Gastrocnemius medialis (tissue), 4 donors: ENCODE data around the gene FANCE.

Source experiments
- POLR2A ChIP-seq, 2 donors: fragments of 450-650 bp; IDR thresholded peaks; one replicate each; pipeline ENCODE4 v1.6.1; 2017; ENCODE audit warnings: antibody characterized with exemption in 2 of 2, mild to moderate bottlenecking in 2 of 2, moderate library complexity in 2 of 2
- TF ChIP-seq, protein P1 (sequence below), 5 experiments: fragments of 450-650 bp in 3 of 5; fragments of 200-600 bp in 2 of 5; sonication (generic) in 2 of 5; IDR thresholded peaks in 4 of 5; conservative IDR thresholded peaks in 1 of 5; 1 replicate in 4 of 5; 2 replicates in 1 of 5; pipeline ENCODE4 v1.5.1; 2016 to 2019; ENCODE audit warnings: antibody characterized with exemption in 5 of 5, mild to moderate bottlenecking in 3 of 5, moderate library complexity in 3 of 5

GRCh38 chr6:35471836-35472345 lies 19.8 kb downstream of the FANCE start:
- TF ChIP-seq, protein P1, sequence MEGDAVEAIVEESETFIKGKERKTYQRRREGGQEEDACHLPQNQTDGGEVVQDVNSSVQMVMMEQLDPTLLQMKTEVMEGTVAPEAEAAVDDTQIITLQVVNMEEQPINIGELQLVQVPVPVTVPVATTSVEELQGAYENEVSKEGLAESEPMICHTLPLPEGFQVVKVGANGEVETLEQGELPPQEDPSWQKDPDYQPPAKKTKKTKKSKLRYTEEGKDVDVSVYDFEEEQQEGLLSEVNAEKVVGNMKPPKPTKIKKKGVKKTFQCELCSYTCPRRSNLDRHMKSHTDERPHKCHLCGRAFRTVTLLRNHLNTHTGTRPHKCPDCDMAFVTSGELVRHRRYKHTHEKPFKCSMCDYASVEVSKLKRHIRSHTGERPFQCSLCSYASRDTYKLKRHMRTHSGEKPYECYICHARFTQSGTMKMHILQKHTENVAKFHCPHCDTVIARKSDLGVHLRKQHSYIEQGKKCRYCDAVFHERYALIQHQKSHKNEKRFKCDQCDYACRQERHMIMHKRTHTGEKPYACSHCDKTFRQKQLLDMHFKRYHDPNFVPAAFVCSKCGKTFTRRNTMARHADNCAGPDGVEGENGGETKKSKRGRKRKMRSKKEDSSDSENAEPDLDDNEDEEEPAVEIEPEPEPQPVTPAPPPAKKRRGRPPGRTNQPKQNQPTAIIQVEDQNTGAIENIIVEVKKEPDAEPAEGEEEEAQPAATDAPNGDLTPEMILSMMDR (IDR thresholded peaks at IDR 0.05 in 4 of 5, conservative IDR thresholded peaks at IDR 0.05 in 1 of 5): no peak
- no peak for TF ChIP-seq POLR2A (IDR thresholded peaks at IDR 0.05)
